Mesenchymal stem cell (in vitro differentiated cells and primary cell): ENCODE results near the gene ZNF143.
A peak's percentile ranks its signal among the peaks of the same experiment; 100 is the strongest.

ENCODE experiments used
- DNase-seq: peaks from one replicate; pipeline ENCODE4 v3.0.0-alpha.2; 2013
- H2AFZ ChIP-seq: one replicate; pipeline ENCODE4 v1.6.1; 2013; ENCODE audit warnings: low read depth, mild to moderate bottlenecking, control low read depth, inconsistent platforms, low read length, moderate library complexity
- H2AK5ac ChIP-seq: 2 replicates; pipeline ENCODE4 v1.6.1; 2013; ENCODE audit warnings: low read length, moderate library complexity, mild to moderate bottlenecking, inconsistent platforms; ENCODE audit not compliant: severe bottlenecking
- H2BK120ac ChIP-seq: one replicate; pipeline ENCODE4 v1.6.1; 2013; ENCODE audit warnings: low read depth, mild to moderate bottlenecking, inconsistent platforms, low read length, moderate library complexity
- H2BK12ac ChIP-seq, 2 experiments: one replicate each; pipeline ENCODE4 v1.6.1; 2013; ENCODE audit warnings: inconsistent platforms in 2 of 2, low read length in 2 of 2, mild to moderate bottlenecking in 2 of 2, moderate library complexity in 2 of 2, control low read depth in 1 of 2
- H2BK15ac ChIP-seq: one replicate; pipeline ENCODE4 v1.6.1; 2013; ENCODE audit warnings: mild to moderate bottlenecking, low read depth, inconsistent platforms; ENCODE audit not compliant: poor library complexity, severe bottlenecking
- H2BK5ac ChIP-seq: 2 replicates; pipeline ENCODE4 v1.6.1; 2013; ENCODE audit warnings: low read depth, mild to moderate bottlenecking, low read length, control low read depth, inconsistent platforms; ENCODE audit not compliant: poor library complexity, severe bottlenecking
- H3K14ac ChIP-seq, 2 experiments: one replicate each; pipeline ENCODE4 v1.6.1; 2013; ENCODE audit warnings: inconsistent platforms in 2 of 2, low read length in 2 of 2, control low read depth in 1 of 2, mild to moderate bottlenecking in 1 of 2, moderate library complexity in 1 of 2
- H3K18ac ChIP-seq, 2 experiments: one replicate each; pipeline ENCODE4 v1.6.1; 2013; ENCODE audit warnings: inconsistent platforms in 2 of 2, low read length in 2 of 2, control low read depth in 1 of 2, low read depth in 1 of 2, mild to moderate bottlenecking in 1 of 2
- H3K23ac ChIP-seq, 2 experiments: one replicate each; pipeline ENCODE4 v1.6.1; 2013; ENCODE audit warnings: inconsistent platforms in 2 of 2, low read length in 2 of 2, mild to moderate bottlenecking in 2 of 2, moderate library complexity in 2 of 2, control low read depth in 1 of 2
- H3K27ac ChIP-seq: 2 replicates; pipeline ENCODE4 v1.5.1; 2013; ENCODE audit warnings: mild to moderate bottlenecking, moderate library complexity, low read length, control low read depth, inconsistent platforms; ENCODE audit not compliant: poor library complexity, severe bottlenecking
- H3K27me3 ChIP-seq, 2 experiments: 2 replicates each; pipeline versions ENCODE4 v1.6.1 to v1.7.0; 2013; ENCODE audit warnings: low read length in 2 of 2, mild to moderate bottlenecking in 2 of 2, moderate library complexity in 2 of 2, control low read depth in 1 of 2, inconsistent platforms in 1 of 2; ENCODE audit not compliant: control insufficient read depth in 1 of 2, insufficient read depth in 1 of 2
- H3K36me3 ChIP-seq, 2 experiments: 2 replicates each; pipeline versions ENCODE4 v1.6.1 to v1.7.0; 2013; ENCODE audit warnings: low read length in 2 of 2, control low read depth in 1 of 2, inconsistent platforms in 1 of 2, low read depth in 1 of 2, mild to moderate bottlenecking in 1 of 2; ENCODE audit not compliant: insufficient read depth in 2 of 2, control insufficient read depth in 1 of 2
- H3K4ac ChIP-seq, 2 experiments: one replicate each; pipeline ENCODE4 v1.6.1; 2013; ENCODE audit warnings: inconsistent platforms in 2 of 2, low read length in 2 of 2, mild to moderate bottlenecking in 2 of 2, moderate library complexity in 2 of 2, control low read depth in 1 of 2, low read depth in 1 of 2
- H3K4me1 ChIP-seq: 2 replicates; pipeline ENCODE4 v1.6.1; 2013; ENCODE audit warnings: low read depth, low read length, control low read depth; ENCODE audit not compliant: control insufficient read depth, insufficient read depth
- H3K4me2 ChIP-seq: 2 replicates; pipeline ENCODE4 v1.6.1; 2013; ENCODE audit warnings: low read length, mild to moderate bottlenecking, inconsistent platforms; ENCODE audit not compliant: poor library complexity, severe bottlenecking
- H3K4me3 ChIP-seq, 2 experiments: 2 replicates each; pipeline versions ENCODE4 v1.5.1 to v1.7.0; 2013; ENCODE audit warnings: low read length in 2 of 2, mild to moderate bottlenecking in 2 of 2, control low read depth in 1 of 2, low read depth in 1 of 2; ENCODE audit not compliant: insufficient read depth in 1 of 2
- H3K79me1 ChIP-seq: replicated peaks from 2 replicates; pipeline ENCODE4 v1.6.1; 2013; ENCODE audit warnings: mild to moderate bottlenecking, control low read depth, low read length, inconsistent platforms; ENCODE audit not compliant: poor library complexity, severe bottlenecking
- H3K9ac ChIP-seq: 2 replicates; pipeline ENCODE4 v1.7.0; 2013; ENCODE audit warnings: mild to moderate bottlenecking, low read length, moderate library complexity
- H3K9me3 ChIP-seq: 2 replicates; pipeline ENCODE4 v1.7.0; 2013; ENCODE audit warnings: mild to moderate bottlenecking, low read length; ENCODE audit not compliant: control insufficient read depth
- H4K8ac ChIP-seq: one replicate; pipeline ENCODE4 v1.6.1; 2013; ENCODE audit warnings: inconsistent platforms, mild to moderate bottlenecking, low read length, moderate library complexity
- H4K91ac ChIP-seq: one replicate; pipeline ENCODE4 v1.6.1; 2013; ENCODE audit warnings: mild to moderate bottlenecking, low read length, inconsistent platforms
- WGBS: methylation state at CpG from one replicate; pipeline ENCODE4 v1.1.7; 2013; ENCODE audit warnings: mixed read lengths; 5-methylcytosine and 5-hydroxymethylcytosine counted together

ZNF143 gene

GRCh38 chr11:9470765-9471164 lies 10.0 kb downstream of the ZNF143 start:
- no peak overlapping the region for H3K27ac ChIP-seq
- H3K18ac ChIP-seq = no peak overlapping the region
- H3K4me3 ChIP-seq = no peak overlapping the region
- no peak overlapping the region for H2BK5ac ChIP-seq
- H2AFZ ChIP-seq = no peak overlapping the region
- 98% methylated on average over 4 of the region's 4 CpGs for WGBS
- no peak overlapping the region for H2AK5ac ChIP-seq
- H3K14ac ChIP-seq = no peak overlapping the region
- H3K9ac ChIP-seq = no peak overlapping the region
- H3K4me1 ChIP-seq = peaks cover 2% of the 10 kb centered on the region
- H3K36me3 ChIP-seq = peaks cover 17 to 37% of the 10 kb centered on the region in 2 experiments
- H4K8ac ChIP-seq = no peak overlapping the region
- H3K23ac ChIP-seq = no peak overlapping the region
- no peak overlapping the region for H2BK120ac ChIP-seq
- H3K4me2 ChIP-seq = no peak overlapping the region
- DNase-seq = no peak
- H2BK12ac ChIP-seq = no peak overlapping the region
- H2BK15ac ChIP-seq = no peak overlapping the region
- H3K4ac ChIP-seq = no peak overlapping the region
- peaks cover 17% of the 10 kb centered on the region for H3K79me1 ChIP-seq
- H4K91ac ChIP-seq = no peak overlapping the region
- H3K27me3 ChIP-seq = no peaks in the 10 kb centered on the region
- no peaks in the 10 kb centered on the region for H3K9me3 ChIP-seq

DNA sequence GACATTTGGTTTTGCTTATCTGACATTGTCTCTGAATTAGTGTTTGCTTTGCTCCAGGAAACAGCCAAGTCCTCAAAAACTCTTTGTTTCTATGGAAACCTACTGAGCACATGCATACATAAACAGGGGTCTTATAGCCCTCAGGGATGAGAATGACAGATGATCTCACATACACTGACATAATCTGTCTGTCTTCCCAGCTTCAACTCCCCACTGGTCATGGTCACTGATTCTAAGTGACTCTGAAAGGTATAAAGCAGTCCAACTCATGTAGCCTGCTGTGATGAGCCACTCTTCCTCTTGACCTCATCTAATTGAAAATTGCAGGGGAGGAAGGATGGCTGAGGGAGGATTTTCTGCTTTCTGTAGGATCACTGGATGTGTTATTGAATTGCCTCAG lies 12.6 kb downstream of the ZNF143 start:
- no peak overlapping the region for H2BK120ac ChIP-seq
- H3K27ac ChIP-seq = peak overlapping the region; percentile 6

GRCh38 chr11:9479899-9480298 lies 19.1 kb downstream of the ZNF143 start:
- no peaks in the 10 kb centered on the region for H3K9me3 ChIP-seq
- no peak overlapping the region for H2AK5ac ChIP-seq
- H4K8ac ChIP-seq = no peak overlapping the region
- 83% methylated on average over 1 of the region's 2 CpGs for WGBS
- peak overlapping the region; percentile 71 for H3K27ac ChIP-seq
- no peak overlapping the region for H4K91ac ChIP-seq
- no peak overlapping the region for H3K4me3 ChIP-seq
- peaks cover 22 to 43% of the 10 kb centered on the region in 2 experiments for H3K36me3 ChIP-seq
- no peak overlapping the region for H3K4ac ChIP-seq
- H3K23ac ChIP-seq = no peak overlapping the region
- H3K27me3 ChIP-seq = no peaks in the 10 kb centered on the region
- DNase-seq = no peak
- H2BK12ac ChIP-seq = no peak overlapping the region
- peaks cover 7% of the 10 kb centered on the region for H3K4me1 ChIP-seq
- H2AFZ ChIP-seq = no peak overlapping the region
- H3K79me1 ChIP-seq = peaks cover 10% of the 10 kb centered on the region
- no peak overlapping the region for H2BK5ac ChIP-seq
- no peak overlapping the region for H3K14ac ChIP-seq
- no peak overlapping the region for H3K4me2 ChIP-seq
- H2BK120ac ChIP-seq = no peak overlapping the region
- H2BK15ac ChIP-seq = no peak overlapping the region
- H3K9ac ChIP-seq = no peak overlapping the region
- H3K18ac ChIP-seq = no peak overlapping the region

More for the DNA sequence above, 12.6 kb downstream of the ZNF143 start:
- Histone ChIP-seq H2AFZ (no peak overlapping the region), H3K4me2 (no peak overlapping the region), H3K9me3 (no peaks in the 10 kb centered on the region), H4K8ac (no peak overlapping the region), H3K23ac (no peak overlapping the region), H3K4me1 (peaks cover 2% of the 10 kb centered on the region), H3K18ac (no peak overlapping the region), H2AK5ac (no peak overlapping the region), H3K36me3 (peaks cover 20 to 45% of the 10 kb centered on the region in 2 experiments), H3K9ac (no peak overlapping the region), H3K4me3 (no peak overlapping the region), H3K79me1 (peaks cover 14% of the 10 kb centered on the region), H2BK12ac (no peak overlapping the region), H2BK15ac (no peak overlapping the region), H3K14ac (no peak overlapping the region), H4K91ac (no peak overlapping the region), H3K4ac (no peak overlapping the region), H2BK5ac (no peak overlapping the region), H3K27me3 (no peaks in the 10 kb centered on the region)
- no peak for DNase-seq

GRCh38 chr11:9489080-9489765 lies 28.4 kb downstream of the ZNF143 start:
- H3K9ac ChIP-seq = peak overlapping the region; percentile 74
- H3K4me1 ChIP-seq = peaks cover 2% of the 10 kb centered on the region
- no peak overlapping the region for H3K18ac ChIP-seq
- no peaks in the 10 kb centered on the region for H3K9me3 ChIP-seq
- H3K27me3 ChIP-seq = no peaks in the 10 kb centered on the region
- H3K14ac ChIP-seq = no peak overlapping the region
- 69% methylated on average over 3 of the region's 3 CpGs for WGBS
- H3K23ac ChIP-seq = no peak overlapping the region
- H2AK5ac ChIP-seq = no peak overlapping the region
- no peak overlapping the region for H4K91ac ChIP-seq
- no peak overlapping the region for H2BK120ac ChIP-seq
- H3K27ac ChIP-seq = peak overlapping the region; percentile 66
- H3K4ac ChIP-seq = no peak overlapping the region
- H3K79me1 ChIP-seq = peaks cover 9% of the 10 kb centered on the region
- H2BK12ac ChIP-seq = no peak overlapping the region
- no peak overlapping the region for H3K4me2 ChIP-seq
- no peak for DNase-seq
- peak overlapping the region in 1 of 2 experiments; percentile 8 for H3K4me3 ChIP-seq
- no peak overlapping the region for H2AFZ ChIP-seq
- no peak overlapping the region for H2BK15ac ChIP-seq
- H3K36me3 ChIP-seq = peaks cover 14 to 32% of the 10 kb centered on the region in 2 experiments
- no peak overlapping the region for H2BK5ac ChIP-seq
- no peak overlapping the region for H4K8ac ChIP-seq
